Sigmoid colon (tissue), 7 donors: ENCODE measurements around the gene GOLT1B. TPM values are rescaled to one million over a fixed set of nuclear protein-coding genes. Genes with fewer than 3 reads are reported as not detected.

Experiments used
- DNase-seq: peaks from one replicate; pipeline ENCODE4 v3.0.0-alpha.2; 2019
- H3K27ac ChIP-seq, 4 donors: fragments of 200-600 bp; sonication (generic); one replicate each; pipeline ENCODE4 v1.5.1; 2016 to 2019; ENCODE audit warnings: mild to moderate bottlenecking in 1 of 4
- H3K27me3 ChIP-seq, 3 donors: fragments of 200-600 bp; sonication (generic); one replicate each; pipeline ENCODE4 v1.5.1; 2019; ENCODE audit warnings: mild to moderate bottlenecking in 1 of 3
- H3K36me3 ChIP-seq, 4 donors: fragments of 200-600 bp; sonication (generic); one replicate each; pipeline ENCODE4 v1.5.1; 2016 to 2019
- H3K4me1 ChIP-seq, 4 donors: fragments of 200-600 bp; sonication (generic); one replicate each; pipeline ENCODE4 v1.5.1; 2017 to 2019
- H3K4me3 ChIP-seq, 4 donors: fragments of 200-600 bp; sonication (generic); one replicate each; pipeline ENCODE4 v1.5.1; 2017 to 2019; ENCODE audit warnings: mild to moderate bottlenecking in 2 of 4, moderate library complexity in 1 of 4
- H3K9me3 ChIP-seq, 4 donors: fragments of 200-600 bp in 3 of 4; sonication (generic) in 3 of 4; one replicate each; pipeline versions ENCODE4 v1.5.1 to v1.6.1; 2013 to 2019
- EP300 ChIP-seq, 4 donors: sonication (generic); formaldehyde crosslinking; IDR thresholded peaks; one replicate each; pipeline ENCODE4 v1.6.1; 2017; ENCODE audit warnings: antibody characterized with exemption in 4 of 4
- POLR2A ChIP-seq, 2 donors: fragments of 450-650 bp; IDR thresholded peaks; one replicate each; pipeline ENCODE4 v1.6.1; 2016; ENCODE audit warnings: antibody characterized with exemption in 2 of 2, mild to moderate bottlenecking in 2 of 2, moderate library complexity in 2 of 2
- POLR2AphosphoS5 ChIP-seq, 4 donors: sonication (generic); formaldehyde crosslinking; IDR thresholded peaks; one replicate each; pipeline ENCODE4 v1.6.1; 2017; ENCODE audit warnings: antibody characterized with exemption in 4 of 4
- WGBS, 2 donors: extraction: QIAGEN DNeasy Blood & Tissue Kit; methylation state at CpG; one replicate each; pipeline ENCODE4 v1.1.7; 2013; 5-methylcytosine and 5-hydroxymethylcytosine counted together
- intact Hi-C: fragments of 100-400 bp; cut with DNase I; formaldehyde crosslinking; loops from one replicate; pipeline ENCODE4 v1.15.1; 2023
- polyA plus RNA-seq, 3 donors: library from polyadenylated mRNA; stranded (reverse); fragments of 200-250 nt; gene quantifications; one replicate each; pipeline ENCODE4 v1.2.3, GENCODE V29; 2013
- total RNA-seq, 4 donors: library from RNA; depleted of rRNA; stranded (reverse); fragments of >200 nt; gene quantifications; one replicate each; pipeline ENCODE4 v1.1.0, GENCODE V29; 2016
- TF ChIP-seq, protein P1 (sequence below), 4 experiments: fragments of 450-650 bp in 3 of 4; fragments of 200-600 bp in 1 of 4; IDR thresholded peaks; one replicate each; pipeline ENCODE4 v1.5.1; 2016 to 2019; ENCODE audit warnings: antibody characterized with exemption in 4 of 4, mild to moderate bottlenecking in 3 of 4, moderate library complexity in 2 of 4
- donor health status: healthy with polysubstance abuse.
- donor health status: Bipolar disorder and iron deficiency.
- donor health status: healthy.

Gene GOLT1B
- total and polyA plus RNA-seq, 7 donors, result 7.8 to 26.9 (median 22.5) TPM

DNA sequence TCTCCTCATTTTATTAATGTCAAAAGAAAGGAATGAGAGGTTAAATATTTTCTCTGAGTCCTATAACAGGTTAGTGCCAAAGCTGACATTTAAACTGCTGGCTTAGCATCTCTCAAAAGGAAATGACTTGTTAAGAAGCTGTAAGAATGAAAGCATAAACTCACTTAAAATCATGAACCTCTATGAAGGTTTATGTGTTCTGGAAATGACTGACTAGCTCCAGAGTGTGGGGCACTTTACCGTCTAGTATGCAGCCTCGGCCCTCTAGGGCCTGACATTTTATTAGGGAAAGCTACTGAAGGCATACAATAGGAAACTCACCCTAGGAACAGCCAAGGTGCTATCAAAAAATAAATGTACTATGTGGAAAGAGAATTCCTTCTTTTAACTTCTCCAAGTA, 59.6 kb downstream of the GOLT1B start:
- no peaks in the 10 kb centered on the region for H3K36me3 ChIP-seq
- no peak overlapping the region for H3K4me3 ChIP-seq
- DNase-seq, result no peak
- H3K27me3 ChIP-seq, result no peaks in the 10 kb centered on the region
- no peaks in the 10 kb centered on the region for H3K9me3 ChIP-seq
- intact Hi-C loops, result no loop called here
- TF ChIP-seq POLR2A (IDR thresholded peaks at IDR 0.05) (no peak), POLR2AphosphoS5 (IDR thresholded peaks at IDR 0.05) (no peak), EP300 (IDR thresholded peaks at IDR 0.05) (no peak)
- TF ChIP-seq, protein P1, sequence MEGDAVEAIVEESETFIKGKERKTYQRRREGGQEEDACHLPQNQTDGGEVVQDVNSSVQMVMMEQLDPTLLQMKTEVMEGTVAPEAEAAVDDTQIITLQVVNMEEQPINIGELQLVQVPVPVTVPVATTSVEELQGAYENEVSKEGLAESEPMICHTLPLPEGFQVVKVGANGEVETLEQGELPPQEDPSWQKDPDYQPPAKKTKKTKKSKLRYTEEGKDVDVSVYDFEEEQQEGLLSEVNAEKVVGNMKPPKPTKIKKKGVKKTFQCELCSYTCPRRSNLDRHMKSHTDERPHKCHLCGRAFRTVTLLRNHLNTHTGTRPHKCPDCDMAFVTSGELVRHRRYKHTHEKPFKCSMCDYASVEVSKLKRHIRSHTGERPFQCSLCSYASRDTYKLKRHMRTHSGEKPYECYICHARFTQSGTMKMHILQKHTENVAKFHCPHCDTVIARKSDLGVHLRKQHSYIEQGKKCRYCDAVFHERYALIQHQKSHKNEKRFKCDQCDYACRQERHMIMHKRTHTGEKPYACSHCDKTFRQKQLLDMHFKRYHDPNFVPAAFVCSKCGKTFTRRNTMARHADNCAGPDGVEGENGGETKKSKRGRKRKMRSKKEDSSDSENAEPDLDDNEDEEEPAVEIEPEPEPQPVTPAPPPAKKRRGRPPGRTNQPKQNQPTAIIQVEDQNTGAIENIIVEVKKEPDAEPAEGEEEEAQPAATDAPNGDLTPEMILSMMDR (IDR thresholded peaks at IDR 0.05), result no peak
- 40 to 41% methylated on average over 2 of the region's 2 CpGs for WGBS, 2 donors
- no peaks in the 10 kb centered on the region for H3K4me1 ChIP-seq
- no peak overlapping the region for H3K27ac ChIP-seq

- H3K9me3 ChIP-seq, result no peaks in the 10 kb centered on the region
- 33 to 61% methylated on average over 2 of the region's 2 CpGs for WGBS, 2 donors
- H3K27ac ChIP-seq, result no peak overlapping the region
- H3K4me1 ChIP-seq, result no peaks in the 10 kb centered on the region
- H3K36me3 ChIP-seq, result no peaks in the 10 kb centered on the region
- no peaks in the 10 kb centered on the region for H3K27me3 ChIP-seq
- no peak for TF ChIP-seq EP300 (IDR thresholded peaks at IDR 0.05)
- no peak overlapping the region for H3K4me3 ChIP-seq
- no peak for DNase-seq
- intact Hi-C loops, result no loop called here
These were observed 61.3 kb downstream of the GOLT1B start for GRCh38 chr12:21562859-21563258.

DNA sequence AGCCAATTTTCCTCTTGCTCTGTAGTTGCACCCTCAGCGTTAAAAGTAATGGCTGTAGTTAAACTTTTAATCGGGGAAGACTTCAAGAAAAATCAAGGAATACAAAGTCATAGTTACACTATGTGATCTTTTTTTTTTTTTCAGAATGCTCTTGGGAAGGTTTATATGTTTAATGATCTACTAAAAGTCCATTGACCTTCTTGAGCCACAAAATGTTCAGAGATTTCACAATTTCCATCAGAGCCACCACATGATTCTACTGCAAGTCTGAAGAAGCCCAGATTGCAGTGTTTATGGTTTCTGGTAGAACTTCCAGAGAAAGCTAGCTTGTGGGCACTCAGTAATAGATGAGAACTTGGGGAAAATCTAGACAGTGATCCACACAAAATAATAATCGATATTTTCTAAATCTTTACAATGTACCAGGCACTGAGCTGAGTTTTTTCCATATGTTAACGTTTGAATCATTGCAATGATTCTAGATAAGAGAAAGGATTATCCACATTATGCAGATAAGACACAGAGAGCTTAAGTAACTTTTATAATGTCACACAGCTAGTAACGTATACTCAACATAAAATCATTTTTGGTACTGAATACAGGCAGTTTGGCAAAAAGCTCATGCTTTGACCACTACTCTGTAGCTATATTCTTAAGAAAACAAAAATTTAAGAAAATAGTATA, 64.8 kb downstream of the GOLT1B start:
- Histone ChIP-seq H3K27ac (no peak overlapping the region), H3K27me3 (no peaks in the 10 kb centered on the region), H3K4me3 (no peak overlapping the region), H3K4me1 (no peaks in the 10 kb centered on the region), H3K9me3 (no peaks in the 10 kb centered on the region), H3K36me3 (no peaks in the 10 kb centered on the region)
- DNase-seq, result no peak
- 55 to 80% methylated on average over 5 of the region's 5 CpGs for WGBS, 2 donors
- intact Hi-C loops, result no loop called here
- TF ChIP-seq POLR2AphosphoS5 (IDR thresholded peaks at IDR 0.05), result no peak
- TF ChIP-seq EP300 (IDR thresholded peaks at IDR 0.05), result no peak
- no peak for TF ChIP-seq POLR2A (IDR thresholded peaks at IDR 0.05)

DNA sequence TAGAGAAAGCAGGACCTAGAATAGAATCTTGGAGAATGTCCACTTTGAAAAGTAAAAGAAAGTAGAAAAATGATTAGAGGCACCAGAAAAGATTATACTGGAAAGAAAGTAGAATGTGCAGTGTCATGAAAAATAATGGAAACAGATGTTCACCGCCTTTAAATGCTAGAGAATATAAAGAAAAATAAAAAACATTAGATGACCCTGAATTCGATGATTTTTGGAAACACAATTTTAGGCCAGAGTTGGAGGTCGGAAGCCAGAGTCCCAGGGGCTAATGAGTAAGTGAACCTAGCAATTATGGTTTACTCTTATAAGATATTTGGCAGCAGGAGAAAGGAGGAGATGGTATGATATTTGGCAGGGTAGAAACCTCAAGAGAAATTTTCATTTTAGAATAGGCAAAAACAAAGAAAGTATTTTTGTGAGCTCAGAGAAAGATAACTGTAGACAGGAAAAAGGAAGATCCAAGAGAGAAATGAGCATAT, 65.4 kb downstream of the GOLT1B start:
- TF ChIP-seq POLR2A (IDR thresholded peaks at IDR 0.05) (no peak), EP300 (IDR thresholded peaks at IDR 0.05) (no peak), POLR2AphosphoS5 (IDR thresholded peaks at IDR 0.05) (no peak)
- TF ChIP-seq, protein P1 (IDR thresholded peaks at IDR 0.05), result no peak
- DNase-seq, result no peak
- Histone ChIP-seq H3K9me3 (no peaks in the 10 kb centered on the region), H3K4me3 (no peak overlapping the region), H3K27ac (no peak overlapping the region), H3K36me3 (no peaks in the 10 kb centered on the region), H3K27me3 (no peaks in the 10 kb centered on the region), H3K4me1 (no peaks in the 10 kb centered on the region)
- intact Hi-C loops, result no loop called here
- WGBS, 2 donors, result 91 to 97% methylated on average over 3 of the region's 3 CpGs

Other genes with a start within 250 kb of the GOLT1B start
- gene SLCO1A2, start 166.9 kb upstream of the GOLT1B start, total RNA-seq, result not detected
- under 1 TPM in 1 of 3 donors, not detected in 2; under 0.01 TPM for gene SLCO1A2, start 166.9 kb upstream of the GOLT1B start, polyA plus RNA-seq
- gene IAPP, start 128.9 kb upstream of the GOLT1B start, total RNA-seq, result not detected
- gene IAPP, start 128.9 kb upstream of the GOLT1B start, polyA plus RNA-seq, result 1 to 10 TPM in 1 of 3 donors, not detected in 2; 2.4 TPM
- 10 to 100 TPM; 19.7 to 29.6 (median 25.3) TPM for gene PYROXD1, start 64.1 kb upstream of the GOLT1B start, total RNA-seq
- gene PYROXD1, start 64.1 kb upstream of the GOLT1B start, polyA plus RNA-seq, result 10 to 100 TPM; 14.9 to 20.6 (median 20.4) TPM
- 10 to 100 TPM; 30.8 to 44.6 (median 37.1) TPM for gene RECQL, start 154 bp upstream of the GOLT1B start, total RNA-seq
- 10 to 100 TPM in 1 of 3 donors, 1 to 10 TPM in 2; 4.2 to 18.9 (median 8.6) TPM for gene RECQL, start 154 bp upstream of the GOLT1B start, polyA plus RNA-seq
- under 1 TPM in 3 of 4 donors, not detected in 1; 0.68 to 0.99 (median 0.71) TPM for gene SPX, start 24.5 kb downstream of the GOLT1B start, total RNA-seq
- under 1 TPM in 2 of 3 donors, not detected in 1; 0.35 to 0.60 TPM for gene SPX, start 24.5 kb downstream of the GOLT1B start, polyA plus RNA-seq
- gene GYS2, start 103.1 kb downstream of the GOLT1B start, total RNA-seq, result under 1 TPM in 1 of 4 donors, not detected in 3; 0.27 TPM
- not detected for gene GYS2, start 103.1 kb downstream of the GOLT1B start, polyA plus RNA-seq
- gene LDHB, start 156.1 kb downstream of the GOLT1B start, total RNA-seq, result 100 to 1,000 TPM; 355 to 424 (median 379) TPM
- 100 to 1,000 TPM; 217 to 404 (median 223) TPM for gene LDHB, start 156.1 kb downstream of the GOLT1B start, polyA plus RNA-seq